GM12878 (cell line): Measurements from ENCODE around the gene CYP20A1.

Experiments
- CTCF ChIP-seq, 3 experiments: IDR thresholded peaks in 2 of 3; conservative IDR thresholded peaks in 1 of 3; 2 replicates each; pipeline ENCODE4 v1.5.1; 2011; ENCODE audit warnings: low read depth in 3 of 3, low read length in 3 of 3, mild to moderate bottlenecking in 3 of 3, control low read depth in 2 of 3, moderate library complexity in 2 of 3, inconsistent platforms in 1 of 3, mixed read lengths in 1 of 3; ENCODE audit not compliant: control insufficient read depth in 2 of 3, insufficient read depth in 1 of 3; ENCODE audit errors: extremely low read depth in 1 of 3
- EP300 ChIP-seq, 2 experiments: fragments of 150-350 bp in 1 of 2; IDR thresholded peaks; 2 replicates each; pipeline ENCODE4 v1.6.1; 2011 to 2012; ENCODE audit warnings: low read depth in 2 of 2, low read length in 2 of 2, borderline replicate concordance in 1 of 2, improper control_type of control experiment in 1 of 2, inconsistent platforms in 1 of 2; ENCODE audit not compliant: control insufficient read depth in 1 of 2
- FOXK2 ChIP-seq: fragments of 450-650 bp; IDR thresholded peaks from 2 replicates; pipeline ENCODE4 v1.6.1; 2017; ENCODE audit warnings: mild to moderate bottlenecking, moderate library complexity
- MAX ChIP-seq: IDR thresholded peaks from 2 replicates; pipeline ENCODE4 v1.6.1; 2012; ENCODE audit warnings: low read depth, low read length, improper control_type of control experiment
- NFXL1 ChIP-seq: fragments of 450-650 bp; IDR thresholded peaks from 2 replicates; pipeline ENCODE4 v1.6.1; 2017; ENCODE audit warnings: antibody characterized with exemption, mild to moderate bottlenecking, borderline replicate concordance
- SIN3A ChIP-seq: IDR thresholded peaks from 2 replicates; pipeline ENCODE4 v1.6.1; 2012; ENCODE audit warnings: low read depth, low read length, improper control_type of control experiment
- SMARCA5 ChIP-seq: fragments of 450-650 bp; IDR thresholded peaks from 2 replicates; pipeline ENCODE4 v1.6.1; 2017; ENCODE audit warnings: mild to moderate bottlenecking
- TCF7 ChIP-seq: IDR thresholded peaks from 2 replicates; pipeline ENCODE4 v1.6.1; 2014; ENCODE audit warnings: antibody characterized with exemption, borderline replicate concordance
- YY1 ChIP-seq: IDR thresholded peaks from 2 replicates; pipeline ENCODE4 v1.6.1; 2011; ENCODE audit warnings: low read depth, mild to moderate bottlenecking, low read length
- ZNF687 ChIP-seq: fragments of 450-650 bp; IDR thresholded peaks from 2 replicates; pipeline ENCODE4 v1.6.1; 2017; ENCODE audit warnings: mild to moderate bottlenecking, moderate library complexity
- ZSCAN29 ChIP-seq: fragments of 450-650 bp; IDR thresholded peaks from 2 replicates; pipeline ENCODE4 v1.6.1; 2017; ENCODE audit warnings: mild to moderate bottlenecking, moderate library complexity

- TF ChIP-seq YY1: no peak
- TF ChIP-seq NFXL1: no peak
- TF ChIP-seq TCF7: no peak
- no peak for TF ChIP-seq FOXK2
- no peak for TF ChIP-seq MAX
- no peak for TF ChIP-seq ZSCAN29
- TF ChIP-seq ZNF687: no peak
- no peak for TF ChIP-seq SIN3A
- no peak for TF ChIP-seq CTCF (IDR thresholded peaks at IDR 0.05 in 2 of 3, conservative IDR thresholded peaks at IDR 0.05 in 1 of 3; ENCODE audit: control insufficient read depth in 2 of 3, extremely low read depth in 1 of 3, insufficient read depth in 1 of 3, low read depth in 3 of 3, low read length in 3 of 3)
- TF ChIP-seq EP300 (IDR thresholded peaks at IDR 0.05; ENCODE audit: borderline replicate concordance in 1 of 2, control insufficient read depth in 1 of 2, low read depth in 2 of 2, low read length in 2 of 2): no peak
- TF ChIP-seq SMARCA5: no peak
Measured at GRCh38 chr2:203326356-203326755, 87.5 kb downstream of the CYP20A1 start.
